ENCODE results near the gene CREB5.

The CREB5 gene

DNA sequence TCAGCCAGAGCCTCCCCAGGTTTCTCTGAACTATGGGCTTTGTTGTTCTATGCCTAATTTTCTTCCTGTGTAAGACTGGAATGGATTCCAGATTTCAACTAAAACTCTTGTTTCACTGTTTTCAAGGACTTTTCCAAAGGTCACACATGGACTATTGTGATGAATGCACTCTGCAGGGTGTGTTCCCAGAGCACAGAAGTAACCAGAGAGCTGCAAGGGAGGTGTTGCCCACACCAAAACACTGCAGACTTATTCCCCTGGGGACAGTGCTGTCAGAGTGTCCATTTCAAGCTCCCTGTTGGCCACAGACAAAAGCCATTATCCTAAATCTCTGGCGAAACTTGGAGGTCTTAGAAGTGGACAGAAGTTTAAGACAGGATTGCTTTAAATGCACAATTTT, 314.2 kb downstream of the CREB5 start:
- Histone ChIP-seq H3K27me3 (ENCODE audit: control insufficient read depth, insufficient read depth, low read length) (no peaks in the 10 kb centered on the region), H3K36me3 (ENCODE audit: control insufficient read depth, insufficient read depth, low read length) (0 out of 2 replicates have a peak, but pooled peaks cover 3% of the 10 kb centered on the region), H3K27ac (ENCODE audit: low read depth, low read length) (no peak overlapping the region)

GRCh38 chr7:28729281-28729680, 317.0 kb downstream of the CREB5 start:
- Histone ChIP-seq H3K9me3 (ENCODE audit: control insufficient read depth, insufficient read depth, low read depth, low read length) (no peaks in the 10 kb centered on the region), H3K9ac (ENCODE audit: low read length) (no peak overlapping the region), H3K4me1 (ENCODE audit: control insufficient read depth, insufficient read depth, low read length) (peaks cover 7% of the 10 kb centered on the region; the same call in 1 of the 2 replicates), H3K36me3 (ENCODE audit: control insufficient read depth, insufficient read depth, low read length) (no peaks in the 10 kb centered on the region), H3K27ac (ENCODE audit: low read depth, low read length) (no peak overlapping the region), H3K4me3 (ENCODE audit: low read depth, low read length) (no peak overlapping the region), H3K27me3 (ENCODE audit: control insufficient read depth, insufficient read depth, low read length) (no peaks in the 10 kb centered on the region)

More for the DNA sequence above, 314.2 kb downstream of the CREB5 start:
- no peaks in the 10 kb centered on the region for H3K4me1 ChIP-seq (ENCODE audit: control insufficient read depth, insufficient read depth, low read length)
- no peak overlapping the region for H3K9ac ChIP-seq (ENCODE audit: low read length)
- H3K4me3 ChIP-seq (ENCODE audit: low read depth, low read length): no peak overlapping the region
- H3K9me3 ChIP-seq (ENCODE audit: control insufficient read depth, insufficient read depth, low read depth, low read length): no peaks in the 10 kb centered on the region

DNA sequence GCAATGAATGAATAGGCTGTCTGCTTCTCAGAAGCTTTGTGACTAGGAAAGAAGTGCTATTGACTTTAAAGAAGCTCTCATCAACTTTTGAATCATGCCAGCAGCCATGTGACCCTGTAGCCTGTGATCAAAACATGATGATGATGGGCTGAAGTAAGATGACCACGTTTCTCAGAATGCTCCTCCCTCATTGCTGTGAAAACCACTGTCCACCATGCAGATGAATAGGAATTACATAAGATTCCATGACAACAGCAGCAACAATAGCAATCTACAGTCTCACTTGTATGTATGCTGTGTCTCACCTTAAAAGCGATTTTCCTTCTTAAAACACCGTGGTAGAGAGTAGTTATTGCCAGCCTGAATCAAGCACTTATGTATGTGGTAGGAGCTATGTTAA, 317.4 kb downstream of the CREB5 start:
- no peaks in the 10 kb centered on the region for H3K27me3 ChIP-seq (ENCODE audit: control insufficient read depth, insufficient read depth, low read length)
- H3K36me3 ChIP-seq (ENCODE audit: control insufficient read depth, insufficient read depth, low read length): no peaks in the 10 kb centered on the region
- H3K4me1 ChIP-seq (ENCODE audit: control insufficient read depth, insufficient read depth, low read length): peaks cover 7% of the 10 kb centered on the region; the same call in 1 of the 2 replicates
- no peak overlapping the region for H3K9ac ChIP-seq (ENCODE audit: low read length)
- no peak overlapping the region for H3K4me3 ChIP-seq (ENCODE audit: low read depth, low read length)
- no peaks in the 10 kb centered on the region for H3K9me3 ChIP-seq (ENCODE audit: control insufficient read depth, insufficient read depth, low read depth, low read length)
- no peak overlapping the region for H3K27ac ChIP-seq (ENCODE audit: low read depth, low read length)

DNA sequence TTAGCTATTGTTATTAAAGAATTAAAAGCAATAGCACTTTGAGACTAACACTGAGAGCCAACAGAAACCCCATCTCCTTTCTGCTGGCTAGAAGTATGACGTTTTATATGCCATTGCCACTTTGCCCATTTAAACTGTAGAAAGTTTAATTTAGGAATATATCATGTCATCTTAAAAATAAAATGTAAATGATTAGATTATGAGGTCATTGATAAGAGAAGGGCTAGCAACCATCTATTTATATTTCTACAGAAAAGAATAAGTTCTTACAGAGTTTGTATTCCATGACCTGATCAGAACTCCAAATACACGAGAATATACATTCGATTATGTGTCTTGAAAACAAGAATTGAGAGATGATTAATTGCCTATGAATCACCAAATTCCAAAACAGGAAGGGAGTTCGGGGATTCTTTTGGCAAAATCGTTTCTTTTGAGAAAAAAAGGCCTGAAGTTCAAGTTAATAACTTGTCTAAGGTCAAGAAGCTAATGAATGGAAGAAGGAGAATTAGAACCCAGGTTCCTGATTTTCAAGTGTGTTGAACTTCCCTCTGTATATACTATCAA, 318.9 kb downstream of the CREB5 start:
- H3K9ac ChIP-seq (ENCODE audit: low read length): no peak overlapping the region
- no peak overlapping the region for H3K27ac ChIP-seq (ENCODE audit: low read depth, low read length)
- H3K36me3 ChIP-seq (ENCODE audit: control insufficient read depth, insufficient read depth, low read length): no peaks in the 10 kb centered on the region
- no peaks in the 10 kb centered on the region for H3K27me3 ChIP-seq (ENCODE audit: control insufficient read depth, insufficient read depth, low read length)
- peaks cover 7% of the 10 kb centered on the region; the same call in 1 of the 2 replicates for H3K4me1 ChIP-seq (ENCODE audit: control insufficient read depth, insufficient read depth, low read length)
- H3K9me3 ChIP-seq (ENCODE audit: control insufficient read depth, insufficient read depth, low read depth, low read length): no peaks in the 10 kb centered on the region
- H3K4me3 ChIP-seq (ENCODE audit: low read depth, low read length): no peak overlapping the region

DNA sequence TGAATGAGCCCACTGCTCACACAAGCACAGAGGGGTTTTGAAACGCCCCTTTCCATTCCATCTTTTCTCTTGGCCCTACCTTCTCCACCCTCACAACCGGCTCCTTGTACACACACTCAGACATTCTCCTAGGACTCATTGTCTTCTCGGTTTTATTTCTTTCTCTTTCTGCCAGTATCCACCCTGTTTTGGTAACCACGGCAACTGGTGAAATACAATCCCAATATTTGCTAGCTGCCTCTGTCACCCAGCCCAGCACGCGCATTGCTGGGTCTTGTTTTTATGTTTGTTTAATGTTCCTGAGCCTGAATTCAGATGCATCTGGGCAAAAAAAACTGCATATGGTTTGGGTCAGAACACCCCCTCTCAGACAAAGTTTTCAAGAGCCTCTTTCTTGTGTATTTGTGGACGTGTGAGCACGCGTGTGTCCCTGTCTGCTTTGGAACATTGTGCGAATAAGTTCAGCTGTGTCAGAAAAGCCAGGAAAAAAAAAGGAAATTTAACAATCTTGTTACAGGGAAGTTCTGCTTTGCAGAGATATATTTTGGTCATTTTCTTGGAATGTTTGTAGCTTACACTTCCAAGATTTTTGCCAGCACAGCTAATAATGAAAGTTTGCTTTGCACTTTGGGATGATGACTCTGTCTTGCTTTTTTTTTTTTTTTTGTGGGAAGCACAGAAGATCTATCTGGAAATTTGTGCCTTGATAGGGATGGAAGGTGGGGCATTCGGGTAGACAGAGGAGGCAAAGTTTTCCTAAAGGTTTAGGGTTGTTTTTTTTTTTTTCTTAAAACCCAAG, 320.0 kb downstream of the CREB5 start:
- Histone ChIP-seq H3K27ac (ENCODE audit: low read depth, low read length) (no peak overlapping the region), H3K4me1 (ENCODE audit: control insufficient read depth, insufficient read depth, low read length) (peaks cover 7% of the 10 kb centered on the region; the same call in 1 of the 2 replicates), H3K36me3 (ENCODE audit: control insufficient read depth, insufficient read depth, low read length) (no peaks in the 10 kb centered on the region), H3K9me3 (ENCODE audit: control insufficient read depth, insufficient read depth, low read depth, low read length) (no peaks in the 10 kb centered on the region), H3K27me3 (ENCODE audit: control insufficient read depth, insufficient read depth, low read length) (no peaks in the 10 kb centered on the region), H3K4me3 (ENCODE audit: low read depth, low read length) (no peak overlapping the region), H3K9ac (ENCODE audit: low read length) (no peak overlapping the region)

GRCh38 chr7:28733035-28733434, 320.7 kb downstream of the CREB5 start:
- H3K27me3 ChIP-seq (ENCODE audit: control insufficient read depth, insufficient read depth, low read length): no peaks in the 10 kb centered on the region
- H3K27ac ChIP-seq (ENCODE audit: low read depth, low read length): no peak overlapping the region
- H3K4me1 ChIP-seq (ENCODE audit: control insufficient read depth, insufficient read depth, low read length): peaks cover 7% of the 10 kb centered on the region; the same call in 1 of the 2 replicates
- H3K4me3 ChIP-seq (ENCODE audit: low read depth, low read length): no peak overlapping the region
- H3K9ac ChIP-seq (ENCODE audit: low read length): no peak overlapping the region
- H3K36me3 ChIP-seq (ENCODE audit: control insufficient read depth, insufficient read depth, low read length): no peaks in the 10 kb centered on the region
- H3K9me3 ChIP-seq (ENCODE audit: control insufficient read depth, insufficient read depth, low read depth, low read length): no peaks in the 10 kb centered on the region

GRCh38 chr7:28738412-28738811, 326.1 kb downstream of the CREB5 start:
- no peaks in the 10 kb centered on the region for H3K27me3 ChIP-seq (ENCODE audit: control insufficient read depth, insufficient read depth, low read length)
- no peaks in the 10 kb centered on the region for H3K9me3 ChIP-seq (ENCODE audit: control insufficient read depth, insufficient read depth, low read depth, low read length)
- H3K36me3 ChIP-seq (ENCODE audit: control insufficient read depth, insufficient read depth, low read length): no peaks in the 10 kb centered on the region
- H3K9ac ChIP-seq (ENCODE audit: low read length): no peak overlapping the region
- no peak overlapping the region for H3K4me3 ChIP-seq (ENCODE audit: low read depth, low read length)
- H3K4me1 ChIP-seq (ENCODE audit: control insufficient read depth, insufficient read depth, low read length): peaks cover 16% of the 10 kb centered on the region
- H3K27ac ChIP-seq (ENCODE audit: low read depth, low read length): no peak overlapping the region

DNA sequence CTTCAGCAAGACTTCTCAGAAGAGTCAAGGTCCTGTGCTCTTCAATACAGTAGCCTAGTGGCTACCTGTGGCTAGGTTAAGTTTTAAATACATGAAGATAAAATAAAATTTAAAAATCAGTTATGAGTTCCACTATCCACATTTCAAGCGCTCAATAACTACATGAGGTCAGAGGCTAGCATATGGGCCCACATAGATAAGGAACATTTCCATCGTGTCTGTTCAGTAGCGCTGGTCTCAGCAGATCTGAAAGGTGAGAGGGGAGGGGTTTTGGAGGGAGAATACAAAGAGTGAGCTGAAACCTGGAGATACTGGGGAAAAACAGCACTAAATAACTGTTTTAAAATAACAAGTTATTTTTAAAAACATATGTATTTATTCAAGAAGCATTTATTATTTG, 326.8 kb downstream of the CREB5 start:
- Histone ChIP-seq H3K27me3 (ENCODE audit: control insufficient read depth, insufficient read depth, low read length) (no peaks in the 10 kb centered on the region), H3K36me3 (ENCODE audit: control insufficient read depth, insufficient read depth, low read length) (no peaks in the 10 kb centered on the region), H3K4me1 (ENCODE audit: control insufficient read depth, insufficient read depth, low read length) (peaks cover 13% of the 10 kb centered on the region), H3K4me3 (ENCODE audit: low read depth, low read length) (no peak overlapping the region), H3K9ac (ENCODE audit: low read length) (no peak overlapping the region), H3K27ac (ENCODE audit: low read depth, low read length) (no peak overlapping the region), H3K9me3 (ENCODE audit: control insufficient read depth, insufficient read depth, low read depth, low read length) (no peaks in the 10 kb centered on the region)

DNA sequence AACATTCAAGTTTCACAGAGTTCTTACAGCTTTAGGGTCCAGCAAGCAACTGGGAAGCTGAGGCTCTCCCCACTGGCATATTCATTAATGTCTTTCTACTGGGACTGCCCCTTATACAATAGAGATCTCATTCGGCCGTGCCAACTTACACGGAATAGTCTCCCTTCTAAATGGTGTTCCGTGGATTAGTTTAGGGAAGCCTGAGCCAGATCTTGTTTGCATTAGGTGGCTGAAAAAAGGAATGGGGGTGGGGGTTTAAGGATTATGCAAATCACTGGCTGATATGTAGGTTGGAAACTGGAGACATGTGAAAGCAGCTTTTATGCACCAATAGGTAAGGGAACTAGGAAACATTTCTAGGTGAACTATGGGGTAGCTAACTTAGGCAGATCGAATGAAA, 327.5 kb downstream of the CREB5 start:
- H3K27ac ChIP-seq (ENCODE audit: low read depth, low read length): no peak overlapping the region
- H3K4me1 ChIP-seq (ENCODE audit: control insufficient read depth, insufficient read depth, low read length): peaks cover 13% of the 10 kb centered on the region

DNA sequence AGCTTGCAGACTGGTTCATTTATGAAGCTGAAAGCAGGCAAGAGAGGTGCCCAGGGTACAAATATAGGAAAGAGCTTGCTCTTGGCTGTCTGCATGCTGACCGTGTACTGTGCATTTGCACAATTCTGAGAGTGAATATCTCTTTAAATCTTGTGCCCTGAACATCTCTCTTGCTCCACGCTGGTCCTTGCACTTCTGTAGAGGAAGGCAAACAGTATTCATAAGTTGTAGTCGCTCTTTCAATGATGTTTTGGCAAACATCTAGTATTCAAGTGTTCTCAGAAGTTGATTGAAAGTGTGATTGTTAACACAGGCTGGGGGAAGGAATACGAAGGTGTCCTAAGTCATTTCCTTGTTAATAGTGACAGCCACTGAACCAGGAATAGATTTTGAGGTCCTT, 332.6 kb downstream of the CREB5 start:
- Histone ChIP-seq H3K27ac (ENCODE audit: low read depth, low read length) (no peak overlapping the region), H3K9ac (ENCODE audit: low read length) (no peak overlapping the region), H3K27me3 (ENCODE audit: control insufficient read depth, insufficient read depth, low read length) (no peaks in the 10 kb centered on the region), H3K9me3 (ENCODE audit: control insufficient read depth, insufficient read depth, low read depth, low read length) (no peaks in the 10 kb centered on the region), H3K4me3 (ENCODE audit: low read depth, low read length) (no peak overlapping the region), H3K4me1 (ENCODE audit: control insufficient read depth, insufficient read depth, low read length) (peaks cover 32% of the 10 kb centered on the region), H3K36me3 (ENCODE audit: control insufficient read depth, insufficient read depth, low read length) (no peaks in the 10 kb centered on the region)

More for the DNA sequence above, 327.5 kb downstream of the CREB5 start:
- no peaks in the 10 kb centered on the region for H3K27me3 ChIP-seq (ENCODE audit: control insufficient read depth, insufficient read depth, low read length)
- no peak overlapping the region for H3K9ac ChIP-seq (ENCODE audit: low read length)
- H3K36me3 ChIP-seq (ENCODE audit: control insufficient read depth, insufficient read depth, low read length): no peaks in the 10 kb centered on the region
- H3K4me3 ChIP-seq (ENCODE audit: low read depth, low read length): no peak overlapping the region
- H3K9me3 ChIP-seq (ENCODE audit: control insufficient read depth, insufficient read depth, low read depth, low read length): no peaks in the 10 kb centered on the region

- H3K27ac ChIP-seq (ENCODE audit: low read depth, low read length): no peak overlapping the region
- H3K4me1 ChIP-seq (ENCODE audit: control insufficient read depth, insufficient read depth, low read length): peaks cover 28% of the 10 kb centered on the region
- no peaks in the 10 kb centered on the region for H3K9me3 ChIP-seq (ENCODE audit: control insufficient read depth, insufficient read depth, low read depth, low read length)
- H3K4me3 ChIP-seq (ENCODE audit: low read depth, low read length): no peak overlapping the region
- H3K36me3 ChIP-seq (ENCODE audit: control insufficient read depth, insufficient read depth, low read length): no peaks in the 10 kb centered on the region
- H3K9ac ChIP-seq (ENCODE audit: low read length): no peak overlapping the region
- H3K27me3 ChIP-seq (ENCODE audit: control insufficient read depth, insufficient read depth, low read length): no peaks in the 10 kb centered on the region
These were observed 333.0 kb downstream of the CREB5 start for GRCh38 chr7:28745351-28745750.

Measured in HUES6 (cell line).